ENCODE measurements around the gene TLE1. TPM values are rescaled to one million over a fixed set of nuclear protein-coding genes. Genes with fewer than 3 reads are reported as not detected.

TLE1 gene
- total and polyA plus RNA-seq, 5 donors from 2014 or later: 0.03 to 5.5 (median 0.43) TPM; not detected in 1

DNA sequence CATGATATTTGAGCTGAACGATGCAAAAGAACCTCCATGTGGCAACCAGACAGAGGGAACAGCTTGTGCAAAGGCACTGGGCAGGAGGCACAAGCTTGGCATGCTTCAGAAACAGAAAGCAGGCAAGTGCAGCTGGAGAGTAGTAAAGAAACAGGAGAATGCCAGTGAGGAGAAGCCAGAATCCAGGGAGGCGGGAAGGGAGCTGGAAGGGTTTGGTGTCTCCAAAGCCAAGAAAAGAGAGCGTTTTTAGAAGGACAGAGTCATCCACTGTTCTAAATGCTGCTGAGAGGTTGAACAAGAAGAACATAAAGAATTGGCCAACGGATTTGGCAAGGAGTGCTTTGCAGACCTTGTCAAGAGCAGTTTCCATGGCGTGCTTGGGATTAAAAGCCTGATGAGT is 124.7 kb downstream of the TLE1 start:
- no peaks in the 10 kb centered on the region for H3K36me3 ChIP-seq (ENCODE audit: control insufficient read depth, insufficient read depth, low read length)
- H3K4me1 Mint-ChIP-seq: no peaks in the 10 kb centered on the region
- no peaks in the 10 kb centered on the region for H3K9me3 ChIP-seq (ENCODE audit: control insufficient read depth in 2 of 2, low read length in 2 of 2)
- H3K4me3 Mint-ChIP-seq: no peak overlapping the region
- no peak overlapping the region for H3K27ac ChIP-seq (ENCODE audit: insufficient read depth, low read length, poor library complexity, severe bottlenecking)
- no peak for DNase-seq
- H3K27me3 Mint-ChIP-seq: no peaks in the 10 kb centered on the region
- H3K27ac Mint-ChIP-seq: no peak overlapping the region
- H3K27me3 ChIP-seq (ENCODE audit: control insufficient read depth, insufficient read depth, low read length): no peaks in the 10 kb centered on the region
- peaks cover 0 to 10% (median 1%) of the 10 kb centered on the region in 7 donors for H3K9me3 Mint-ChIP-seq
- no peaks in the 10 kb centered on the region for H3K36me3 Mint-ChIP-seq
- ATAC-seq (ENCODE audit: low read depth in 2 of 2): no peak
- no peak overlapping the region for H3K4me3 ChIP-seq (ENCODE audit: low read depth, low read length)
- no peaks in the 10 kb centered on the region for H3K4me1 ChIP-seq (ENCODE audit: control insufficient read depth, insufficient read depth, low read length, poor library complexity, severe bottlenecking)

- Mint-ChIP-seq H3K27me3 (no peaks in the 10 kb centered on the region), H3K4me1 (no peaks in the 10 kb centered on the region), H3K9me3 (peaks cover 0 to 10% (median 4%) of the 10 kb centered on the region in 7 donors), H3K36me3 (no peaks in the 10 kb centered on the region), H3K27ac (no peak overlapping the region), H3K4me3 (no peak overlapping the region)
- no peak for ATAC-seq (ENCODE audit: low read depth in 2 of 2)
- no peaks in the 10 kb centered on the region for H3K36me3 ChIP-seq (ENCODE audit: control insufficient read depth, insufficient read depth, low read length)
- no peak overlapping the region for H3K27ac ChIP-seq (ENCODE audit: insufficient read depth, low read length, poor library complexity, severe bottlenecking)
- no peaks in the 10 kb centered on the region for H3K27me3 ChIP-seq (ENCODE audit: control insufficient read depth, insufficient read depth, low read length)
- H3K4me1 ChIP-seq (ENCODE audit: control insufficient read depth, insufficient read depth, low read length, poor library complexity, severe bottlenecking): no peaks in the 10 kb centered on the region
- DNase-seq: no peak
- no peak overlapping the region for H3K4me3 ChIP-seq (ENCODE audit: low read depth, low read length)
- H3K9me3 ChIP-seq (ENCODE audit: control insufficient read depth in 2 of 2, low read length in 2 of 2): no peaks in the 10 kb centered on the region
Observed at GRCh38 chr9:81563739-81564138, 125.6 kb downstream of the TLE1 start.

DNA sequence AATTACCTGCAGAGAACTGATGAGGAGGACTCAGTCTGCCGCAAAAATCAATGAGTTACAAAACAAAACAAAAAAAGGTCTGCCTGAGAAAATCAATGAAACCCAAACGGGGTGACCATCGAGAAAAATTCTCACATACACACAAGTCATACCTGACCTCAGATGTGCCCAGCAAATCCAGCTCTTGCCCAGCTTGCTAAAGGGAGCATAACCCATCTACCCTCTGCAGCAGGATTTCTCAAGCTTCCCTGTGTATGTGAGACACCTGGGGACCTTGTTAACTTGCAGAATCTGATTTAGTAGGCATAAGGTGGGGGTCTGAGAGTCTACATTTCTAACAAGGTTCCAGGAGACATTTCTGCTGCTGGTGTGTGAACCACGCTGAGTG is 126.3 kb downstream of the TLE1 start:
- H3K4me1 Mint-ChIP-seq: no peaks in the 10 kb centered on the region

GRCh38 chr9:81562231-81563019 is 126.9 kb downstream of the TLE1 start:
- Histone ChIP-seq H3K4me1 (ENCODE audit: control insufficient read depth, insufficient read depth, low read length, poor library complexity, severe bottlenecking) (no peaks in the 10 kb centered on the region), H3K4me3 (ENCODE audit: low read depth, low read length) (no peak overlapping the region), H3K27ac (ENCODE audit: insufficient read depth, low read length, poor library complexity, severe bottlenecking) (no peak overlapping the region), H3K36me3 (ENCODE audit: control insufficient read depth, insufficient read depth, low read length) (no peaks in the 10 kb centered on the region), H3K27me3 (ENCODE audit: control insufficient read depth, insufficient read depth, low read length) (no peaks in the 10 kb centered on the region), H3K9me3 (ENCODE audit: control insufficient read depth in 2 of 2, low read length in 2 of 2) (no peaks in the 10 kb centered on the region)
- Mint-ChIP-seq H3K4me3 (no peak overlapping the region), H3K27ac (no peak overlapping the region), H3K36me3 (no peaks in the 10 kb centered on the region), H3K27me3 (no peaks in the 10 kb centered on the region), H3K4me1 (no peaks in the 10 kb centered on the region), H3K9me3 (peaks cover 0 to 12% (median 4%) of the 10 kb centered on the region in 7 donors)
- no peak for ATAC-seq (ENCODE audit: low read depth in 2 of 2)
- DNase-seq: no peak

More for the DNA sequence above, 126.3 kb downstream of the TLE1 start:
- no peak overlapping the region for H3K4me3 Mint-ChIP-seq
- no peaks in the 10 kb centered on the region for H3K27me3 Mint-ChIP-seq
- H3K36me3 Mint-ChIP-seq: no peaks in the 10 kb centered on the region
- H3K27ac ChIP-seq (ENCODE audit: insufficient read depth, low read length, poor library complexity, severe bottlenecking): no peak overlapping the region
- ATAC-seq (ENCODE audit: low read depth in 2 of 2) (no peak), DNase-seq (no peak)
- no peaks in the 10 kb centered on the region for H3K9me3 ChIP-seq (ENCODE audit: control insufficient read depth in 2 of 2, low read length in 2 of 2)
- no peaks in the 10 kb centered on the region for H3K27me3 ChIP-seq (ENCODE audit: control insufficient read depth, insufficient read depth, low read length)
- no peaks in the 10 kb centered on the region for H3K4me1 ChIP-seq (ENCODE audit: control insufficient read depth, insufficient read depth, low read length, poor library complexity, severe bottlenecking)
- no peaks in the 10 kb centered on the region for H3K36me3 ChIP-seq (ENCODE audit: control insufficient read depth, insufficient read depth, low read length)
- no peak overlapping the region for H3K27ac Mint-ChIP-seq
- H3K4me3 ChIP-seq (ENCODE audit: low read depth, low read length): no peak overlapping the region
- peaks cover 0 to 12% (median 4%) of the 10 kb centered on the region in 7 donors for H3K9me3 Mint-ChIP-seq

GRCh38 chr9:81560851-81561732 is 128.3 kb downstream of the TLE1 start:
- H3K4me3 Mint-ChIP-seq: no peak overlapping the region
- Histone ChIP-seq H3K4me1 (ENCODE audit: control insufficient read depth, insufficient read depth, low read length, poor library complexity, severe bottlenecking) (no peaks in the 10 kb centered on the region), H3K27ac (ENCODE audit: insufficient read depth, low read length, poor library complexity, severe bottlenecking) (no peak overlapping the region), H3K9me3 (ENCODE audit: control insufficient read depth in 2 of 2, low read length in 2 of 2) (no peaks in the 10 kb centered on the region), H3K36me3 (ENCODE audit: control insufficient read depth, insufficient read depth, low read length) (no peaks in the 10 kb centered on the region), H3K4me3 (ENCODE audit: low read depth, low read length) (no peak overlapping the region), H3K27me3 (ENCODE audit: control insufficient read depth, insufficient read depth, low read length) (no peaks in the 10 kb centered on the region)
- no peaks in the 10 kb centered on the region for H3K27me3 Mint-ChIP-seq
- H3K4me1 Mint-ChIP-seq: no peaks in the 10 kb centered on the region
- H3K9me3 Mint-ChIP-seq: peaks cover 0 to 12% (median 4%) of the 10 kb centered on the region in 7 donors
- ATAC-seq (ENCODE audit: low read depth in 2 of 2) (no peak), DNase-seq (no peak)
- no peak overlapping the region for H3K27ac Mint-ChIP-seq
- H3K36me3 Mint-ChIP-seq: no peaks in the 10 kb centered on the region

DNA sequence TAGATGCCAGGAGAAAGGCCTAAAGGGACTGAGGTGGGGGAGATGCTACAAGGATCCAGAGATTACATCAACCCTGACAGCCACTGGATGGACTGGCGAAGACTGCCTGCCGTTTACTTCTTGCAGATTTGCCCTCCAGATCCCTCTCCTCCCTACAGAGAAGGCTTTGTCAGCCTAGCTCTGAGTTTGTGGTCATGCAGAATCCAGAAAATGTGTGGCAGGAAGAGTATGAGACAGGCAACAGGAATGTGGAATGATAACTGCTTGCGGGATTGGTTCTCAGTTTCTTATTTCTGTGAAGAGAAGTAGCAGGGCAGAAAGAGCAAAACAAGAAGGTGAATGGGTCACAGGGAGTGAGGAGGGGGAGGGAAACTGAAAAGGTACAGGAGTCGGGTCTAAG is 129.6 kb downstream of the TLE1 start:
- no peaks in the 10 kb centered on the region for H3K4me1 ChIP-seq (ENCODE audit: control insufficient read depth, insufficient read depth, low read length, poor library complexity, severe bottlenecking)
- no peaks in the 10 kb centered on the region for H3K4me1 Mint-ChIP-seq
- no peak overlapping the region for H3K27ac ChIP-seq (ENCODE audit: insufficient read depth, low read length, poor library complexity, severe bottlenecking)
- peaks cover 0 to 12% (median 5%) of the 10 kb centered on the region in 7 donors for H3K9me3 Mint-ChIP-seq
- H3K27ac Mint-ChIP-seq: no peak overlapping the region
- H3K9me3 ChIP-seq (ENCODE audit: control insufficient read depth in 2 of 2, low read length in 2 of 2): no peaks in the 10 kb centered on the region
- H3K36me3 Mint-ChIP-seq: no peaks in the 10 kb centered on the region
- H3K4me3 ChIP-seq (ENCODE audit: low read depth, low read length): no peak overlapping the region
- H3K27me3 ChIP-seq (ENCODE audit: control insufficient read depth, insufficient read depth, low read length): no peaks in the 10 kb centered on the region
- DNase-seq (no peak), ATAC-seq (ENCODE audit: low read depth in 2 of 2) (no peak)
- H3K4me3 Mint-ChIP-seq: no peak overlapping the region
- H3K27me3 Mint-ChIP-seq: no peaks in the 10 kb centered on the region
- H3K36me3 ChIP-seq (ENCODE audit: control insufficient read depth, insufficient read depth, low read length): no peaks in the 10 kb centered on the region

- no peak for DNase-seq
- Mint-ChIP-seq H3K4me1 (no peaks in the 10 kb centered on the region), H3K27me3 (no peaks in the 10 kb centered on the region), H3K36me3 (no peaks in the 10 kb centered on the region), H3K27ac (no peak overlapping the region), H3K4me3 (no peak overlapping the region), H3K9me3 (peaks cover 0 to 12% (median 4%) of the 10 kb centered on the region in 7 donors)
- Histone ChIP-seq H3K9me3 (ENCODE audit: control insufficient read depth in 2 of 2, low read length in 2 of 2) (no peaks in the 10 kb centered on the region), H3K4me1 (ENCODE audit: control insufficient read depth, insufficient read depth, low read length, poor library complexity, severe bottlenecking) (no peaks in the 10 kb centered on the region), H3K27ac (ENCODE audit: insufficient read depth, low read length, poor library complexity, severe bottlenecking) (no peak overlapping the region), H3K27me3 (ENCODE audit: control insufficient read depth, insufficient read depth, low read length) (no peaks in the 10 kb centered on the region), H3K36me3 (ENCODE audit: control insufficient read depth, insufficient read depth, low read length) (no peaks in the 10 kb centered on the region), H3K4me3 (ENCODE audit: low read depth, low read length) (no peak overlapping the region)
- ATAC-seq (ENCODE audit: low read depth in 2 of 2): no peak
Observed at GRCh38 chr9:81559197-81559596, 130.2 kb downstream of the TLE1 start.
